GM12891 (cell line): ENCODE measurements around the gene FOXO1.

Experiments
- POLR2A ChIP-seq: IDR thresholded peaks from 2 replicates; pipeline ENCODE4 v1.6.1; 2011; ENCODE audit warnings: low read depth, low read length, control low read depth
- POLR2AphosphoS5 ChIP-seq: IDR thresholded peaks from 2 replicates; pipeline ENCODE4 v1.6.1; 2011; ENCODE audit warnings: low read depth, low read length, control low read depth
- POU2F2 ChIP-seq: IDR thresholded peaks from 2 replicates; pipeline ENCODE4 v1.6.1; 2011; ENCODE audit warnings: low read depth, mild to moderate bottlenecking, control low read depth, low read length, moderate library complexity

- no peak for TF ChIP-seq POLR2A
- no peak for TF ChIP-seq POU2F2
- no peak for TF ChIP-seq POLR2AphosphoS5
Observed at GRCh38 chr13:40692946-40693345, 26.5 kb upstream of the FOXO1 start.
